Prostate gland (tissue), 2 donors: ENCODE results near the gene MKLN1.

Experiments
- CTCF ChIP-seq, 4 experiments: fragments of 200-600 bp in 2 of 4; fragments of 450-650 bp in 2 of 4; sonication (generic) in 2 of 4; IDR thresholded peaks; 1 replicate in 3 of 4; 2 replicates in 1 of 4; pipeline ENCODE4 v1.5.1; 2016 to 2019; ENCODE audit warnings: antibody characterized with exemption in 4 of 4, mild to moderate bottlenecking in 2 of 4, moderate library complexity in 2 of 4
- POLR2A ChIP-seq: fragments of 450-650 bp; IDR thresholded peaks from one replicate; pipeline ENCODE4 v1.6.1; 2016; ENCODE audit warnings: antibody characterized with exemption, mild to moderate bottlenecking
- POLR2AphosphoS5 ChIP-seq: sonication (generic); formaldehyde crosslinking; IDR thresholded peaks from one replicate; pipeline ENCODE4 v1.6.1; 2017; ENCODE audit warnings: antibody characterized with exemption

- TF ChIP-seq POLR2A (no peak), CTCF (IDR thresholded peaks at IDR 0.05) (no peak), POLR2AphosphoS5 (no peak)
These were observed 42.1 kb upstream of the MKLN1 start for GRCh38 chr7:131285556-131285955.
